ENCODE data around the gene CACNA1G.

- TF ChIP-seq CTCF (IDR thresholded peaks at IDR 0.05) (no peak), POLR2A (IDR thresholded peaks at IDR 0.05) (peak; percentile 40), POLR2AphosphoS5 (IDR thresholded peaks at IDR 0.05) (no peak)
Observed at GRCh38 chr17:50560185-50560824, at the start of gene CACNA1G.

Measured in prostate gland (tissue), 2 donors.